GM19099 (cell line): ENCODE measurements around the gene NDST1.

Source experiments
- POLR2A ChIP-seq: IDR thresholded peaks from 3 replicates; pipeline ENCODE4 v1.6.1; 2011; ENCODE audit warnings: low read depth; ENCODE audit not compliant: insufficient read length; ENCODE audit errors: extremely low read depth

NDST1 gene

DNA sequence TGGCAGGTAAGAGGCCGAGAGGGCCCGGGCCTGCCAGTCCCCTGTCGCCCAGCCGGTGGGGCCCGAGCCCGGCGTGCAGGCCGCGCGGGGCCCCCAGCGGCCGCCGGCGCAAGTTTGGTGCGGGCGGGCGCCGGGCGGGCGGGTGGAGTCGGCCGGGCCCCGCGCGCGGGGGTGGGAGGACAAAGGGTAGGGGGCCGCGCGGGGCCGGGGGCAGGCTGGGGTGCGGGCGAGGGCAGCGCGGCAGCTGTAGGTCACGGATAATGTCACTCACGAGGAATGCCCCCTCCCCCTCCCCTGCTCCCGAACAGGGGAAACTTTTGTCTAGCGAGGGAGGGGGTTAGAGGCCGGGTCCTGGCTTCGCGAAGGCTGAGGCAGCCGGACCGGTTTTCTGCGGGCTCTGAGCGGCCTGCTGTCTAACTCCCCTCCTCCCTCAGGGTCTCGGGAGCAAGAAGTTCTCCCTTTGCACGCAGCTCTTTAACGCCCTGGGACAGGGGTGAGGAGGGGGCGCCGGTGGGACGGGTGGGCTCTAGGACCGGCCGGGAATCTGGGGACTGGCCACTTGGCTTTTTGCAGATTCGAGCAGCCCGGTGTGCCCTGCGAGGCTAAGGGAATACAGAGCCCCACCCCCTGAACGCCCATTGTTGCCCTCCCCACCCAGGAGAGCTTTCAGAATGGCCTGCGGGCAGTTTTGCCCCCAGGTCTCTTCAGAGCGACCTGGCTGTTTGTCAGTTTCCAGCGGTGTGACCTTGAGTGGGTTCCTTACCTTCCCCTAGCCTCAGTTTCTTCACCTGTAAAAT lies 21.3 kb upstream of the NDST1 start:
- TF ChIP-seq POLR2A: peak; percentile 47

DNA sequence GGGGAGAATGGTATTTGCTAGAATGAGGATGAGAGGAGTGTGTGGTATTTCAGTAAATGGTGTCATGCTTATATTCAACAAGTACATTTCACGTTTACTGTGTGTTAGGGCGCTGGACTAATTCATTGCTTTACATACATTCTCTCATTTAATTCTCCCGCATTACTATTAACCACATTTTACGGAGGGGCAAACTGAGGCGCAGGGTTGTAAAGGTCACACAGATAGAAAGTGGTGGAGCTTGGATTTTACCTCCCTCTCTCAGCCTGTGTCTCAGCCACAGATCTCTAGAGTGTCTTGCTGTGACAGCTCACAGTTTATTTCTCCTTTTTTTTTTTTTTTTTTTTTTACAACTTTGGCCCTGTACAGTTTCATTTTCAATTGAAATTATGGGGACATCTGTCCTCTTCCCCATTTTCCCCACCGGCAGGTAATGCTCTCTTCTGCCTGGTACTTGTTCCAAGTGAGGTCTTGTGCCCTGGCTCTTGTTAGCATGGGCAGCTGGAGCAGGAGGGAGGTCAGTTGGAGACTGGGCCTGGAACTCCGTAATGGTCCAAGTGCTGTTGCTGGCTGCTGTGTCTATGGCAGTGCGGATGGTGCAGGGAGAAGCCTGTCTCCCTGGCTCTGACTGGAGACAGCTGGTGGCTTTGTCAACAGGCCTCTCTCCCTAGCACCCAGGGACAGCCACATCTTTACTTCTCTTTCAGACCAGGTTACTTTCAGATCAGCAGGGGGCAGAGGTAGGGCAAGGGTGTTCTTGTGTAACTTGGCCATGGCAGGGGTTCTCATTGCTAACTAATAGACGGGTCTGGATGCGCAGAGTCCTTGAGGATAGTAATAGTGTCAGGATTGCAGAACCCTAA lies 20.5 kb upstream of the NDST1 start:
- TF ChIP-seq POLR2A: no peak

DNA sequence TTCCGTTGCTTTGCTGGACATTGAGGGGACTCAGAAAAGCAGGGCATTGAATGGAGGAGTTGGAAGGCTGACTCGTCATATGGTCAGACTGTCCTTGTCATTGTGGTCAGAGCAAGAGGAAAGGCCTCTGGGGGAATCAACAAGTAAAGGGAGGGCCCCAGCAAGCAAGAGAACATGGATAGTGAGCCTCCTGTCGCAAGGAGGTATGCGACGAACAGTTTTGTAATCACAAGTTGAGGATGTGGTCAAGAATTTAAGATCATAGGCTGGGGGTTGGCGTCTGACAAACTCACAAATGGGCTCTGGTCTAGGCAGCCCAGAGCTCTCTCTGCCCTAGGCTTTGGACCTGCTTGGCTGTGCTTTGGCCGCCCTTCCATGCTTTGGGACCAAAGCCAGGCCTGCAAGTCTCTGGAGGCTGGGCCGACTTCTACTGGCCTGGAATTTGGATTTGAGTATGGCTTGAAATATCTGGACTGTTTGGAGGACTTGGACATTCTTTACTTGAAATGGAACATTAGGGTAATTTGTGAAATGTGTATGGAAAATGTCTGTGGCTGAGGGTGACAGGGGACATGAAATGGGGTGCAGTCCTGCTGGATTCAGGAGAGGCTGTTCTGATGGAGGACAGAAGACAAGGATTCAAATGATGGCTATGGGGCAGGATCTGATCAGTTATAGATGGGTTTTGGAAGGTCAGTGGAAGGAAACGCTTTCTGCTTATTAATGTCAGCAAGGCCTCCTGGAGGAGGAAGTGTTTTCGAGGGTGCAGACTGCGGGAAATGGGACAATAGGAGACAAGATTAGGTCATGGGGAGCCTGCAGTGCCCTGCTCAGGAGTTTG lies 19.2 kb upstream of the NDST1 start:
- no peak for TF ChIP-seq POLR2A

DNA sequence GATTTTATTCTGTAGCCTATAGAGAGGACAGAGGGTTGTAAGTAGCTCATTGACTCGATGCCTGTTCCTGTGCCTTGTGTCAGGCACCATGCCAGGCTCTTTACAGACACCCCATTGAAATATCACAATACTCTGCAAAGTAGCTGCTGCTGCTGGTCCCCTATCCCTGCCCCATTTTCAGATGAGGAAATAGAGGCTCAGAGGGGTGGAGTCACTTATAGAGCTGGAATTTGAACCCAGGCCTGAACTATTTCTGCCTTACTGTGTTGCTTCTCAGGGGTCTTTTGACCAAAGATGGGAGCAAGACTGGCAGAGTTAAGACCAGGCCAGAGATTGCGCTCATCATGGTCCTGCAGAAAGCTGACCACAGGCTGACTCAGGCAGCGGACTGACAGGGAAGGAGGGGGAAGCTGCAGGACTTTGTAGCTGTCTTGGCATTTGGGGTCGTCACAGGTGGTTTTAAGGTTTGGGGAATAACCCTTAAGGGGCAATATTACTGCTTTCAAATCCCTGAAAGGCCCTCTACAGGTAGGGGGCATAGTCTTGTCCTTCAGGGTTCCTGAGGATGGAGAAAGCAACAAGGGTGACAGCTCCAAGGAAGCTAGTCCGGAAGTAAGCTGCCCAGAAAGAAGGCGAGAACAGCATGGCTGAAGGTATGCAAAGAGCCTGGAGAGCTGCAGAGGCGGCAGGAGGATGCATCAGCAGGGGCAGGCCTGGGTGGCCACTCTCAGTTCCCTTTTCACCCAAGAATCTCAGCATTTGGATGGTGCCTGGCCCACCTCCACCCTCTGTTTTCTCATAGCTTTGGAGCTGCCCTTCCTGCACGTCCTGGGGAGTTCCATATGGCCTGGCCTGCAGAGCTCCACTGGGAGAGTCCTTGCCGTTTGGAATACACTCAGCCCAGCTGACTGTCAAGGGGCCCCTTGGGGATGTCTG lies 18.3 kb upstream of the NDST1 start:
- TF ChIP-seq POLR2A: peak; percentile 30

DNA sequence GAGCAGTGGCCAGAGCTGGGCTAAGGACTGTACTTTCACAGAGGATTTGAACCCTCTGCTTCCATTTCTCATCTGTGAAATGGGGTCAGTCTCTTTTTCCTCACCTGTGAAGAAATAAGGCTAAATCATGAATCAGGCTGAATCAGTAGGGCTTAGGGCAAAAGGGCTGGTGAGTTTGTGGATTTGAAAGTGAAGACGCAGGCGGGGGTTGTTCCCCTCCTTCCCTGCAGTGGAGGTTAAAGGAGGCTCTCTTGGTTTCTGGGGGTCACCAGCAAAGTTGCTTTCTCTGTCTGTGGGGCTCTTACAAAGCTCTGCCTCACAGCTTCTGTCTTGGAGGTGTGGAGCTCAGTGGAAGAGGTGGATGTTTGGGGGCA lies 17.6 kb upstream of the NDST1 start:
- no peak for TF ChIP-seq POLR2A

DNA sequence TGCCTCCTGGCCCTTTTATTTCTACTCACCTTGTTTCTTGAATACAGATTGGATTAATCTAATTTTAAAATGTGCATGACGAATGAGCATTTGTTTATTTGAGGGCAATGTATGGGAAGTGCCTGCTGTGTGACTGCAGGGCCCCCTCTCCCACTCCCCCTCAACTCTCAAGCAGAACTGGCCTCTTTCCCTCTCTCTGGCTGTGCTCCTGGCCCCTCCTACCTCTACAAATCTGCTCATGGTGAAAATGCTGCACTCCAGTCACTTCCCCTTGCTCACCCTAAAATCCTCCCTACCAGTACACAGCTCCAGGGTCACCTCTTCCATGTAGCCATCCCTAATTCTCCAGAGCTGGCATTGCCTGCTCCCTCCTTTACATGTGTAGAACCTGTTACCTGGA lies 17.2 kb upstream of the NDST1 start:
- TF ChIP-seq POLR2A: no peak

DNA sequence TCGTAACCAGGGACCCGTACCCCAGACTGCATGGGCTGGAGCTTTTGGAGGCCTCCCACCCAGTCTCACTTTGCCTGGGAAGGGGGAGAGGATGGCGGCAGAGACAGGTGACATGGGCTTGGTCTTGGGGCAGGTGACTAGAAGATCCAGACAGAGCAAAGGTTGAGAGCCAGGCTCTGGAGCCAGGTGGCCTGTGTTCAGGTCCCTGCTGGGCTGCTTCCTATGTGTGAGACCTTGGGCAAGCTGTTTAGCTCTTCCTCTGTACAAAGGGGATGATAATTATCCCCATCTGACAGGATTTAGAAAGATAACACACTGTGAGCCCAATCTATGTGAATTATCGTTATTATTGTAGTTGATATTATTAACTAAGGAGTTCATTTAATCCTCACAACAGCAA lies 16.1 kb upstream of the NDST1 start:
- TF ChIP-seq POLR2A: no peak

DNA sequence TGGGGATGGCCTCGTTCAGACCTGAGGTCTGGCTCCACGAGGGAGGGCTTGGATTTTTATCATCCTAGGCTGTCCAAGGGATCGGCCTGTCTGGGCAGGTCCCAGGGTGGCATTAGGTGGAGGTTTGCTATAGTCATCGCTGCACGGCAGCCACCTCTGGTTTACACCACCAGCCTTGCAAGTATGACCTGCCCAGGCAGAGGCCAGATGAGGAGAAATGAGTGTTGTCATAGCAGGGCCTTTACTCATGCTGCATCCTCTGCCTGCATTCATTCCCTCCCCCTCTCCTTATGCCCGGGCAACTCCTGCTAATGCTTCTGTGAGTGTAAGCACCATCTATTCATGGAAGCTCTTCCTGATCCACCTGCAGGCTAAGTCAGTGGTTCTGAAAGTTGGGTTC lies 15.3 kb upstream of the NDST1 start:
- TF ChIP-seq POLR2A: no peak

DNA sequence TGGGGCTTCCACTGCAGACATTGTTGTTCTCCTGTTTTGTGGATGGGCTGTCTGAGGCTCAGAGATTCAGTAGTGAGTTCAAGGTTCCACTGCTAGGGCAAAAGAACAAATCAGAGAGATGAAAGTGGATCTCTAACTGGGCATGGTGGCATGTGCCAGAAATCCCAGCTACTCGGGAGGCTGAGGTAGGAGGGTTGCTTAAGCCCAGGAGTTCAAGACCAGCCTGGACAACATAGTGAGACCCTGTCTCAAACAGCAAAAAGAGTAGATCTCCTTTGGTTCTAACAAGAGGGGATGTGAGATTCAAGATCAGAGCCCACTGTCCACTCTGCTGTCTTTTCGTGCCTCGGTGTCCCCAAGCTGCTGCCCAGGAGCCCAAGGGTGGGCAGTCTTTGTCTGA lies 11.8 kb upstream of the NDST1 start:
- no peak for TF ChIP-seq POLR2A

DNA sequence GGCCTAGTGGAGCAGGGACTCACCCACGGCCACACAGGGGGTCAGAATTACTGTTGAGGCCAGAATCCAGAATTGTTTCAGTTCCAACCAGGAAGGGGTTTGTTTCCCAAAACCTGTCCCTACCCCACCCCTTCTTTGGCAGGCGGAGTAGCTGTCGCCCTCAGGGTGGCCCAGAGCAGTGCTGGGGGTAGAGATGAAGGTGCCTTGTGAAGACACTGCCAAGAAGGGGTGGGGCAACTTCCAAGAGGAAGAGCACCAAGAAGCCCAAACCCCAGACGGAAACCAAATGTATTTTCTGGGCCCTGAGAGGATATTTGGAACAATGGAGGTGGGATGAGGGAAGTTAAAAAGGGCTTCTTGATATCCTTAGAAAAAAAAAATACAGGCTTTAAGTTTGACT lies 11.4 kb upstream of the NDST1 start:
- no peak for TF ChIP-seq POLR2A

DNA sequence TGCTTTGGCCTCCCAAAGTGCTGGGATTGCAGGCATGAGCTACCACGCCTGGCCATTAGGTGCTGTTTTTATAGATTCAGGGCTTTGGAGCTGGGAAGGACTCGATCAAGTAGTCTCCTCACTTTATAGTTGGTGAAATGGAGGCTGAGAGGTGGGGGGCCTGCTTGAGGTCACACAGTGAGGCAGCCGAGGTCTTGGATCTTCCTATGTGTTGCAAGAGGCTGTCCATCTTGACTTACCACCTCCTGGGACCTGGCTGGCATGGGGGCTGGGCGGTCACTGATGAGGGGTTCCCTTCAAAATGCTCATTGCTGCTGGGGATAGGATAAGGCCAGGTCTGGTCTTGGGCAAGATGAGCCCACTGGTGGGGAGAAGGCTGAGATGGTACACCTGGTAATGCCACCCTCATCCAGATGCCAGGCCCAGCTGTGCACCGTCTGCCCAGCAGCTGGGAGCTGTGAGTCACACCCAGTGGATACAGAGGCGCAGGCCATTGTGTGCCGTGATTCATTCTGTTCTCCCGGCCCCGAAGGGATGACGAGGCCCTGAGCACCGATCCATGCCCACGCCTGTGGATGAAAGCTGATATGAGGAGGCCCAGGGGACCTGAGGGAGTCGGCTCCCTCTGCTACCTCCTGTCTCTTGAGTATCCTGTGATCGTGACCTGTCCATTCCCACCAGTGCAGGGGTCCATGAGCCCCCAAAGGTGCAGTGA lies 10.5 kb upstream of the NDST1 start:
- no peak for TF ChIP-seq POLR2A

DNA sequence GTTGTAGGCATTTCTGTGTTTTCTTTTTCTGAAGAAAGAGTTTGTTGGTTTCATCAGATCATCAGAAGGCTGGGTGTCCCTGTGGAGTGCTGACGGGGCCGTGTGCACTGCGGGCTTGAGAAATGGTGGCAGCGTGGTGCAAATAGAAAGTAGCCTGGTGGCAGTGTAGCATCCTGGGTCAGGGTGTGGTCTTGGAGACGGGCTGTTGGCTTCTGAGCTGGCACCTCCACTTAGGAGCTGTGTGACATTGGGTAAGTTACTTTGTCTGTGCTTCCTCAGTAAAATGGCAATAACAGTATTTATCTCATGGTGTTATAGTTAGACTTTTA lies 10.0 kb upstream of the NDST1 start:
- TF ChIP-seq POLR2A: no peak

DNA sequence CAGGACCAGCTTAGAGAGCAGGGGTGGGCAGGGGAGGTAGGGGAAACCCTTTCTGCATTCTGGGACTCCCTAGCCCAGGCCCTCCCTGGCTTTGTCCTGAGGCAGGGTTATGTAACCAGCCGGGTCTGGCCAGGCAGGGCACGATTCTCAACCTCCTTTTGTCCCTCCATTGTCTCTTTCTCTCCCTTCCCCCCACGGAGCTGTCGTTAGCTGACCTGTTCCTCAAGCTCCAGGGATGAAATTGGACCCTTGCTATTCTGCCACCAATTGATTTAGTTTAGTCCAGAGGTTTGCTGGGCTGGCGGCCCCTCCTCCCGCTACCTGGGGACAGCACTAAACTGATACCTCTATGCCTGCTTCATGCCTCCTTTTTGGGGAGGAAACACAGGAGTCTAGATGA lies 9.4 kb upstream of the NDST1 start:
- TF ChIP-seq POLR2A: no peak

DNA sequence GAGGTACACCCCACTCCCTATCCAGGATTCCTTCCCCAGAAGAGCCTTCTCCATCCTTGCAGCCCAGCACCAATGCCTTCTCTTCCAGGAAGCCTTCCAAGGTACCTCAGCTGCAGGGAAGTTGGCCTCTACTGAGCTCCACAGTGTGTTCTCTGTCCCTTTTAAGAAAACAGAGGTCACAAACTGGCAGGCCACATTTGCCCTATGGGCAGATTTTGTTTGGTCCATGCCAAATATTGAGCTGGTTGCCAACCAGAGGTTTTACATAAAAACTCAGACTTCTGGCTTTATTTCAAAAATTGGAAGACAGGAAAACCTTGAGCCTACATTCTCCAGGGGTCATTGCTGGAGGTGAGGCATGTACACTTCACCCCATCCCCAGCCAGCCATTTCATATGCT lies 9.0 kb upstream of the NDST1 start:
- TF ChIP-seq POLR2A: no peak
